H1 (cell line): ENCODE results near the gene COL2A1. TPM values are rescaled to one million over a fixed set of nuclear protein-coding genes. Genes with fewer than 3 reads are reported as not detected.

Experiments
- GTF2F1 ChIP-seq: IDR thresholded peaks from 2 replicates; pipeline ENCODE4 v1.6.1; 2012; ENCODE audit warnings: low read depth, low read length, improper control_type of control experiment, borderline replicate concordance
- JUND ChIP-seq: IDR thresholded peaks from 2 replicates; pipeline ENCODE4 v1.6.1; 2011; ENCODE audit warnings: mild to moderate bottlenecking, improper control_type of control experiment, low read length
- KDM5A ChIP-seq: fragments of 200-600 bp; IDR thresholded peaks from 2 replicates; pipeline ENCODE4 v1.7.1; 2012; ENCODE audit warnings: mild to moderate bottlenecking, low read length, inconsistent platforms, mixed read lengths
- RXRA ChIP-seq: IDR thresholded peaks from 2 replicates; pipeline ENCODE4 v1.6.1; 2011; ENCODE audit warnings: low read depth, mild to moderate bottlenecking, low read length, moderate library complexity; ENCODE audit not compliant: insufficient read depth
- SAP30 ChIP-seq: fragments of 300-600 bp; sonication (generic); IDR thresholded peaks from 2 replicates; pipeline ENCODE4 v1.7.1; 2012; ENCODE audit warnings: low read length, moderate library complexity, mild to moderate bottlenecking, inconsistent platforms; ENCODE audit not compliant: insufficient read depth, insufficient replicate concordance
- TAF7 ChIP-seq: optimal IDR thresholded peaks from 2 replicates; pipeline ENCODE3; 2011; ENCODE audit warnings: low read depth, mild to moderate bottlenecking, inconsistent platforms, low read length, moderate library complexity, borderline replicate concordance
- polyA plus RNA-seq, 7 experiments: library from polyadenylated mRNA; depleted of rRNA in 3 of 7; stranded (reverse) in 5 of 7; unstranded in 2 of 7; fragments of >200 nt in 5 of 7; fragments of 200-250 nt in 2 of 7; gene quantifications; 1 replicate in 5 of 7; 2 replicates in 1 of 7; 4 replicates in 1 of 7; pipeline versions ENCODE4 v1.2.1 to v1.2.3, GENCODE V29; 2011 to 2013; ENCODE audit warnings: missing spikeins in 2 of 7, mixed read lengths in 2 of 7
- total RNA-seq: library from RNA; stranded (reverse); fragmentation: NEBNext Ultra II Directional; extraction: Animal tissue kit (Norgen Biotek cat#: 25700); gene quantifications from 2 replicates; pipeline ENCODE4 v1.2.1, GENCODE V29; 2021
- TF ChIP-seq, protein P1 (sequence below): IDR thresholded peaks from 2 replicates; pipeline ENCODE4 v1.6.1; 2012; ENCODE audit warnings: low read length, inconsistent platforms
- TF ChIP-seq, protein P2 (sequence below): IDR thresholded peaks from 2 replicates; pipeline ENCODE4 v1.6.1; 2012; ENCODE audit warnings: inconsistent platforms

The COL2A1 gene
- total and polyA plus RNA-seq, 2 of the 8 experiments (the other 6 are each of a cell fraction or from before 2014, with no cell fraction given) = 4.2 to 14.6 TPM

DNA sequence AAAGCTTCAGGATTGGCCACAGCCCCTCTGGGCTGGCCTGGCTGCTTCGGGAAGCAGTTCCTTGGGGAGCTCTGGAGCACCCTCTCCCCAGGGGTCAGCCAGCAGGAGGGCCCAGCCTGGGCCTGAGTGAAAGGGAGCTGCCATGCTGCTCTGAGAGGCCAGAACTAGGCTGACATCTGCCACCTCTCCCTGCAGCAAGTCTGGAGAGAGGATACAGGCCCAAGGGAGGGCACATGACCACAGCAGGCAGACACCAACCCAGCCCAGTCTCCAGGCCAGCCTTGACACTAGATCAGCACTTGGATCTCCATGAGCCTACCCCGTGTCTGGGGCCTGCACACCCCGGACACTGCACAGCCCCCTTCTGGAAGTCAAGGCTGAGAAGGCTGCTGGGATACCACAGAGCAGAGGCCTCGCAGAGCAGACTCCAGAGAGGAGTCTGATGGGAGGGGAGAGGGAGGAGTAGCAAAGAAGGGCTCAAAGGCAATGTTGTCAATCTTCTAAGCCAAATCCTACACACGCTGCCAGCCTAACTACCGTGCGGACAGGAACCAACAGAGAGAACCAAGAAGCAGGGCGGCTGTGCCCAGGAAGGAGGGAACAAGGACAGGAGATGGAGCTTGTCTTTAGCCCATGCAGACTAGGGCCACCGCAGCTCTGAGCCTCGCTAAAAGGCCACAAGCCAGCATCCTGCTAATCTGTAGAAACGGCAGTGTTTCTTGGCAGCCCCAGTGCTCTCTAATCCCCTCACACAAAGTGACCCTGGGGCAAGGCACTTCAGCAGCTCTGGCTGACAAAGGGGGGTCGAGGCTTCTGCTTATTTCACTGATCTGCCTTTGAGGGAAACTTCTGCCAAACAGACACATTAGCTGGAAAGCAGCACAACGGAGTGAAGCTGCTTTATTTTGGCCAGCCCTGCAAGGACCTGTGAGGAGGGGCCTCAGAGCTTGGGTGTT lies 12.9 kb downstream of the COL2A1 start (continued):
- TF ChIP-seq RXRA (no peak), GTF2F1 (no peak), TAF7 (no peak), KDM5A (no peak), JUND (no peak), SAP30 (no peak)
- TF ChIP-seq, protein P1, sequence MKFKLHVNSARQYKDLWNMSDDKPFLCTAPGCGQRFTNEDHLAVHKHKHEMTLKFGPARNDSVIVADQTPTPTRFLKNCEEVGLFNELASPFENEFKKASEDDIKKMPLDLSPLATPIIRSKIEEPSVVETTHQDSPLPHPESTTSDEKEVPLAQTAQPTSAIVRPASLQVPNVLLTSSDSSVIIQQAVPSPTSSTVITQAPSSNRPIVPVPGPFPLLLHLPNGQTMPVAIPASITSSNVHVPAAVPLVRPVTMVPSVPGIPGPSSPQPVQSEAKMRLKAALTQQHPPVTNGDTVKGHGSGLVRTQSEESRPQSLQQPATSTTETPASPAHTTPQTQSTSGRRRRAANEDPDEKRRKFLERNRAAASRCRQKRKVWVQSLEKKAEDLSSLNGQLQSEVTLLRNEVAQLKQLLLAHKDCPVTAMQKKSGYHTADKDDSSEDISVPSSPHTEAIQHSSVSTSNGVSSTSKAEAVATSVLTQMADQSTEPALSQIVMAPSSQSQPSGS = no peak
- TF ChIP-seq, protein P2, sequence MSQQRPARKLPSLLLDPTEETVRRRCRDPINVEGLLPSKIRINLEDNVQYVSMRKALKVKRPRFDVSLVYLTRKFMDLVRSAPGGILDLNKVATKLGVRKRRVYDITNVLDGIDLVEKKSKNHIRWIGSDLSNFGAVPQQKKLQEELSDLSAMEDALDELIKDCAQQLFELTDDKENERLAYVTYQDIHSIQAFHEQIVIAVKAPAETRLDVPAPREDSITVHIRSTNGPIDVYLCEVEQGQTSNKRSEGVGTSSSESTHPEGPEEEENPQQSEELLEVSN = no peak
